GM12892 (cell line): Measurements from ENCODE around the gene SMIM10L1. TPM values are rescaled to one million over a fixed set of nuclear protein-coding genes. Genes with fewer than 3 reads are reported as not detected.

Source experiments
- DNase-seq: peaks from one replicate; pipeline ENCODE4 v3.0.0; 2011; ENCODE audit not compliant: insufficient read length
- FAIRE-seq: peaks from 2 replicates; lab custom pipeline; 2011; peaks lifted over from hg19 to GRCh38; lab: Jason Lieb, UNC
- POLR2A ChIP-seq: IDR thresholded peaks from 2 replicates; pipeline ENCODE4 v1.6.1; 2011; ENCODE audit warnings: low read depth, low read length, control low read depth
- POLR2AphosphoS5 ChIP-seq: IDR thresholded peaks from 2 replicates; pipeline ENCODE4 v1.6.1; 2011; ENCODE audit warnings: low read depth, low read length, control low read depth
- TAF1 ChIP-seq: IDR thresholded peaks from 2 replicates; pipeline ENCODE4 v1.6.1; 2011; ENCODE audit warnings: low read depth, mild to moderate bottlenecking, control low read depth, low read length, borderline replicate concordance
- polyA plus RNA-seq: library from polyadenylated mRNA; unstranded; fragments of >200 nt; gene quantifications from one replicate; pipeline ENCODE4 v1.2.1, GENCODE V29; 2012; ENCODE audit warnings: missing spikeins, inconsistent platforms; ENCODE audit not compliant: missing spikeins

SMIM10L1 gene
- 6.2 TPM for polyA plus RNA-seq

- FAIRE-seq (peak; percentile 97), DNase-seq (peak; percentile 57)
- TF ChIP-seq POLR2A = peak; percentile 89
- peak; percentile 94 for TF ChIP-seq POLR2AphosphoS5
- peak; percentile 68 for TF ChIP-seq TAF1
These were observed at the start of gene SMIM10L1 for GRCh38 chr12:11171145-11171968. Gene SMIM10L1 (plus strand): TSS chr12:11171194. CDS start chr12:11171357, 163 bp downstream.

- FAIRE-seq (no peak), DNase-seq (no peak)
- TF ChIP-seq POLR2A (no peak), POLR2AphosphoS5 (no peak), TAF1 (no peak)
These were observed 40.6 kb upstream of the SMIM10L1 start for GRCh38 chr12:11130382-11130781.

GRCh38 chr12:11130999-11131398 is 40.0 kb upstream of the SMIM10L1 start:
- DNase-seq (no peak), FAIRE-seq (no peak)
- no peak for TF ChIP-seq POLR2AphosphoS5
- TF ChIP-seq POLR2A = no peak
- TF ChIP-seq TAF1 = no peak

GRCh38 chr12:11133162-11133561 is 37.8 kb upstream of the SMIM10L1 start:
- TF ChIP-seq POLR2A (no peak), POLR2AphosphoS5 (no peak), TAF1 (no peak)
- FAIRE-seq (peak; percentile 61), DNase-seq (no peak)

- DNase-seq (no peak), FAIRE-seq (no peak)
- TF ChIP-seq TAF1 (no peak), POLR2A (no peak), POLR2AphosphoS5 (no peak)
These were observed 37.2 kb upstream of the SMIM10L1 start for GRCh38 chr12:11133816-11134215.

GRCh38 chr12:11134305-11134704 is 36.7 kb upstream of the SMIM10L1 start, which contains the start of gene TAS2R30:
Gene TAS2R30 (minus strand): TSS chr12:11134644. CDS start chr12:11134244, 400 bp downstream.
- DNase-seq (no peak), FAIRE-seq (no peak)
- TF ChIP-seq POLR2AphosphoS5 (no peak), TAF1 (no peak), POLR2A (no peak)

GRCh38 chr12:11136075-11136474 is 34.9 kb upstream of the SMIM10L1 start:
- no peak for TF ChIP-seq POLR2AphosphoS5
- TF ChIP-seq TAF1 = no peak
- TF ChIP-seq POLR2A = no peak
- FAIRE-seq (no peak), DNase-seq (no peak)

GRCh38 chr12:11143352-11143751 is 27.6 kb upstream of the SMIM10L1 start:
- FAIRE-seq (no peak), DNase-seq (no peak)
- TF ChIP-seq POLR2A = no peak
- no peak for TF ChIP-seq POLR2AphosphoS5
- TF ChIP-seq TAF1 = no peak

GRCh38 chr12:11144297-11144696 is 26.7 kb upstream of the SMIM10L1 start:
- no peak for FAIRE-seq
- no peak for DNase-seq
- no peak for TF ChIP-seq TAF1
- no peak for TF ChIP-seq POLR2A
- no peak for TF ChIP-seq POLR2AphosphoS5

- no peak for FAIRE-seq
- DNase-seq = no peak
- TF ChIP-seq POLR2A (no peak), POLR2AphosphoS5 (no peak)
These were observed 23.6 kb upstream of the SMIM10L1 start for GRCh38 chr12:11147420-11147819.

- DNase-seq (no peak), FAIRE-seq (no peak)
- TF ChIP-seq TAF1 = no peak
- no peak for TF ChIP-seq POLR2A
- no peak for TF ChIP-seq POLR2AphosphoS5
These were observed 20.2 kb upstream of the SMIM10L1 start for GRCh38 chr12:11150832-11151231.

GRCh38 chr12:11152725-11153124 is 18.3 kb upstream of the SMIM10L1 start:
- TF ChIP-seq TAF1 = no peak
- no peak for TF ChIP-seq POLR2A
- TF ChIP-seq POLR2AphosphoS5 = no peak
- DNase-seq = no peak
- FAIRE-seq = no peak
